Heart left ventricle (tissue), 16 donors: ENCODE measurements around the gene NFATC2. TPM values are rescaled to one million over a fixed set of nuclear protein-coding genes. Genes with fewer than 3 reads are reported as not detected.

Experiments
- ATAC-seq, 4 donors: fragments of 200-7000 bp; cut with Tn5 transposase; one replicate each; pipeline ENCODE4 v1.9.1; 2020 to 2022; ENCODE audit warnings: moderate library complexity in 4 of 4, mild to moderate bottlenecking in 3 of 4, moderate number of reproducible peaks in 1 of 4
- DNase-seq, 5 donors: peaks; one replicate each; pipeline ENCODE4 v3.0.0-alpha.2; 2020
- H3K27ac ChIP-seq, 12 donors: fragments of 200-600 bp; sonication (generic) in 4 of 12; one replicate each; pipeline versions ENCODE4 v1.5.0 to v1.8.0; 2016 to 2022; ENCODE audit warnings: mild to moderate bottlenecking in 2 of 12
- H3K27me3 ChIP-seq, 9 donors: fragments of 200-600 bp; sonication (generic) in 2 of 9; one replicate each; pipeline versions ENCODE4 v1.5.1 to v1.8.0; 2016 to 2022; ENCODE audit warnings: mild to moderate bottlenecking in 3 of 9
- H3K36me3 ChIP-seq, 9 donors: fragments of 200-600 bp; sonication (generic) in 2 of 9; one replicate each; pipeline versions ENCODE4 v1.5.0 to v1.8.0; 2018 to 2022; ENCODE audit warnings: mild to moderate bottlenecking in 2 of 9
- H3K4me1 ChIP-seq, 12 donors: fragments of 200-600 bp; sonication (generic) in 4 of 12; one replicate each; pipeline versions ENCODE4 v1.5.0 to v1.8.0; 2016 to 2022; ENCODE audit warnings: mild to moderate bottlenecking in 3 of 12
- H3K4me3 ChIP-seq, 12 donors: fragments of 200-600 bp; sonication (generic) in 4 of 12; one replicate each; pipeline versions ENCODE4 v1.5.0 to v1.8.0; 2017 to 2022; ENCODE audit warnings: mild to moderate bottlenecking in 9 of 12, moderate library complexity in 4 of 12
- H3K9me3 ChIP-seq, 12 donors: fragments of 200-600 bp; sonication (generic) in 4 of 12; one replicate each; pipeline versions ENCODE4 v1.5.0 to v1.8.0; 2016 to 2022; ENCODE audit warnings: mild to moderate bottlenecking in 1 of 12
- CTCF ChIP-seq, 12 donors: fragments of 200-600 bp; sonication (generic) in 4 of 12; IDR thresholded peaks; one replicate each; pipeline versions ENCODE4 v1.5.0 to v1.8.0; 2018 to 2022; ENCODE audit warnings: antibody characterized with exemption in 12 of 12, mild to moderate bottlenecking in 5 of 12
- POLR2A ChIP-seq, 2 donors: fragments of 450-650 bp; IDR thresholded peaks; one replicate each; pipeline ENCODE4 v1.6.1; 2017; ENCODE audit warnings: antibody characterized with exemption in 2 of 2, mild to moderate bottlenecking in 2 of 2, moderate library complexity in 2 of 2
- WGBS, 4 donors: extraction: QIAGEN DNeasy Blood & Tissue Kit in 2 of 4; methylation state at CpG; one replicate each; pipeline versions ENCODE4 v1.1.5 to v1.1.7; 2013 to 2018; 5-methylcytosine and 5-hydroxymethylcytosine counted together
- intact Hi-C, 10 donors: fragments of 100-400 bp; cut with DNase I; formaldehyde crosslinking; loops; one replicate each; pipeline versions ENCODE4 v1.11.1 to v1.14.2; 2022
- polyA plus RNA-seq, 2 donors: library from polyadenylated mRNA; stranded (reverse); fragments of 200-250 nt; gene quantifications; one replicate each; pipeline ENCODE4 v1.2.3, GENCODE V29; 2013
- total RNA-seq, 9 donors: library from RNA; depleted of rRNA in 2 of 9; stranded (reverse); fragments of >200 nt in 2 of 9; fragmentation: NEBNext Ultra II Directional in 3 of 9; extraction: Animal tissue kit (Norgen Biotek cat#: 25700) in 3 of 9; gene quantifications; one replicate each; pipeline versions ENCODE4 v1.1.0 to v1.2.4, GENCODE V29; 2016 to 2023
- donor health status: ischemic (EF 13 %, LVEDD 7.1; RV severe dilation, severe dysfunction).
- donor health status: healthy with polysubstance abuse.
- donor health status: DM: no; HTN: yes; CAD: no.
- donor health status: DM: no; HTN: no; CAD: no.
- donor health status: ischemic (EF 25% LVEDD 6.9; RV normal size, moderate dysfunction).
- donor health status: ischemic (EF 25% LVEDD 5.7; RV mildly dilated, moderate dysfunction).
- donor health status: healthy.
- donor health status: DM: yes; HTN: yes; CAD: no.
- donor health status: ischemic (EF 35%, LVEDD 5.7; RV mildly dilated, moderate dysfunction).
- donor health status: nonischemic (EF 11% LVEDD 7.7; RV severe dilation, severe dysfunction).
- donor health status: DM: yes; HTN: yes; CAD: no.
- donor health status: PGD.
- donor health status: ischemic (EF 29% LVEDD 5.4; RV normal size, mild dysfunction).
- donor health status: nonischemic (EF 23%, LVEDD 6.1; RV moderate dilation, normal function).

The NFATC2 gene
- total and polyA plus RNA-seq, 11 donors, result 0.76 to 7.6 (median 3.2) TPM

- TF ChIP-seq CTCF (IDR thresholded peaks at IDR 0.05) (no peak), POLR2A (IDR thresholded peaks at IDR 0.05) (no peak)
- no peak for ATAC-seq
- 93 to 96% (median 95%) methylated on average over 17 of the region's 17 CpGs for WGBS, 4 donors
These were observed 160.2 kb downstream of the NFATC2 start for GRCh38 chr20:51382111-51382985.

GRCh38 chr20:51381557-51381956 is 161.0 kb downstream of the NFATC2 start:
- DNase-seq (no peak), ATAC-seq (no peak)
- peaks cover 0 to 10% (median 0%) of the 10 kb centered on the region in 12 donors for H3K4me1 ChIP-seq
- no peak overlapping the region for H3K4me3 ChIP-seq
- no peaks in the 10 kb centered on the region for H3K27me3 ChIP-seq
- no peak for TF ChIP-seq CTCF (IDR thresholded peaks at IDR 0.05)
- no peak for TF ChIP-seq POLR2A (IDR thresholded peaks at IDR 0.05)
- no peaks in the 10 kb centered on the region for H3K9me3 ChIP-seq
- no peaks in the 10 kb centered on the region for H3K36me3 ChIP-seq
- WGBS, 4 donors, result 95 to 98% (median 96%) methylated on average over 12 of the region's 12 CpGs
- intact Hi-C loops, result loop anchor here in 2 of 10 donors (10.0 kb wide), 2 partner anchors 113 to 713 kb away; no protein-coding TSS in a partner anchor
- H3K27ac ChIP-seq, result no peak overlapping the region

More at GRCh38 chr20:51382111-51382985, 160.2 kb downstream of the NFATC2 start:
- Histone ChIP-seq H3K9me3 (no peaks in the 10 kb centered on the region), H3K4me3 (no peak overlapping the region), H3K36me3 (peaks cover 0 to 4% (median 0%) of the 10 kb centered on the region in 9 donors), H3K27ac (no peak overlapping the region), H3K27me3 (no peaks in the 10 kb centered on the region), H3K4me1 (peaks cover 0 to 16% (median 0%) of the 10 kb centered on the region in 12 donors)
- DNase-seq, result no peak
- intact Hi-C loops, result loop anchor here in 2 of 10 donors (10.0 kb wide), 2 partner anchors 112 to 712 kb away; no protein-coding TSS in a partner anchor

- Histone ChIP-seq H3K4me1 (peaks cover 0 to 8% (median 0%) of the 10 kb centered on the region in 12 donors), H3K9me3 (no peaks in the 10 kb centered on the region), H3K27me3 (no peaks in the 10 kb centered on the region), H3K36me3 (no peaks in the 10 kb centered on the region), H3K27ac (no peak overlapping the region), H3K4me3 (no peak overlapping the region)
- no peak for TF ChIP-seq CTCF (IDR thresholded peaks at IDR 0.05)
- TF ChIP-seq POLR2A (IDR thresholded peaks at IDR 0.05), result no peak
- 78 to 84% (median 82%) methylated on average over 13 of the region's 13 CpGs for WGBS, 4 donors
- no peak for DNase-seq
- ATAC-seq, result peak in 2 of 4 donors; percentile 14 to 51
- intact Hi-C loops, result loop anchor here in 2 of 10 donors (10.0 kb wide), 2 partner anchors 114 to 714 kb away; no protein-coding TSS in a partner anchor
These were observed 161.8 kb downstream of the NFATC2 start for GRCh38 chr20:51380401-51381385.
